Peyer's patch (tissue), 4 donors: ENCODE measurements around the gene LRRC15.

Source experiments
- POLR2A ChIP-seq, 2 donors: fragments of 450-650 bp; IDR thresholded peaks; one replicate each; pipeline ENCODE4 v1.5.1; 2017; ENCODE audit warnings: antibody characterized with exemption in 2 of 2, mild to moderate bottlenecking in 2 of 2, moderate library complexity in 2 of 2
- TF ChIP-seq, protein P1 (sequence below), 6 experiments: fragments of 450-650 bp in 4 of 6; fragments of 200-600 bp in 2 of 6; sonication (generic) in 1 of 6; IDR thresholded peaks; one replicate each; pipeline ENCODE4 v1.5.1; 2017 to 2019; ENCODE audit warnings: antibody characterized with exemption in 6 of 6, mild to moderate bottlenecking in 3 of 6, moderate library complexity in 1 of 6

DNA sequence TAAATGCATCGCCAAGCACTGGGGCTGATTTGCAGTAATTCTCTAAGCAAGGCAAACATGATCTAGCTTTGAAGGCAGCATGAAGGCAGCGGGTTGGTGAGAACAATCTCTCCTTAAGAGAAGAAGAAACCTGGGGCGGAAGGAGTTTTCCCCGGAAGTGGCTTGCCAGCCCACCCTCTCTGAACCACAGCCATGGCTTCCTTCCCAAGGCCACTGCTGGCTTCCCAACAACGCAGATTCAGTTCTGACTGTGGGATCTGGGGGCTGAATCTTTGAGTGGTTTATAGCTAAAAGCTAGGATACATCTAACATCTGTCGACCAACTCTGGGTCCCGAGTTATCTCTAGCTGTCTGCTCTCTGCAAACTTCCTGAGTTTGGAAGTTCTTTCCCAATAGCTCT lies 14.2 kb downstream of the LRRC15 start:
- TF ChIP-seq, protein P1, sequence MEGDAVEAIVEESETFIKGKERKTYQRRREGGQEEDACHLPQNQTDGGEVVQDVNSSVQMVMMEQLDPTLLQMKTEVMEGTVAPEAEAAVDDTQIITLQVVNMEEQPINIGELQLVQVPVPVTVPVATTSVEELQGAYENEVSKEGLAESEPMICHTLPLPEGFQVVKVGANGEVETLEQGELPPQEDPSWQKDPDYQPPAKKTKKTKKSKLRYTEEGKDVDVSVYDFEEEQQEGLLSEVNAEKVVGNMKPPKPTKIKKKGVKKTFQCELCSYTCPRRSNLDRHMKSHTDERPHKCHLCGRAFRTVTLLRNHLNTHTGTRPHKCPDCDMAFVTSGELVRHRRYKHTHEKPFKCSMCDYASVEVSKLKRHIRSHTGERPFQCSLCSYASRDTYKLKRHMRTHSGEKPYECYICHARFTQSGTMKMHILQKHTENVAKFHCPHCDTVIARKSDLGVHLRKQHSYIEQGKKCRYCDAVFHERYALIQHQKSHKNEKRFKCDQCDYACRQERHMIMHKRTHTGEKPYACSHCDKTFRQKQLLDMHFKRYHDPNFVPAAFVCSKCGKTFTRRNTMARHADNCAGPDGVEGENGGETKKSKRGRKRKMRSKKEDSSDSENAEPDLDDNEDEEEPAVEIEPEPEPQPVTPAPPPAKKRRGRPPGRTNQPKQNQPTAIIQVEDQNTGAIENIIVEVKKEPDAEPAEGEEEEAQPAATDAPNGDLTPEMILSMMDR (IDR thresholded peaks at IDR 0.05): no peak
- TF ChIP-seq POLR2A (IDR thresholded peaks at IDR 0.05): no peak
